Left colon (tissue), 2 donors: ENCODE data around the gene TSPEAR. TPM values are rescaled to one million over a fixed set of nuclear protein-coding genes. Genes with fewer than 3 reads are reported as not detected.

Source experiments
- ATAC-seq: fragments of 200-7000 bp; cut with Tn5 transposase; one replicate; pipeline ENCODE4 v1.9.1; 2020; ENCODE audit warnings: mild to moderate bottlenecking, moderate library complexity
- DNase-seq, 2 donors: peaks; one replicate each; pipeline ENCODE4 v3.0.0-alpha.2; 2020
- intact Hi-C, 2 donors: fragments of 100-400 bp; cut with DNase I in 1 of 2; cut with micrococcal nuclease in 1 of 2; formaldehyde crosslinking; loops; one replicate each; pipeline versions ENCODE4 v1.11.2 to v1.14.0; 2022; cut with DNase I, micrococcal nuclease
- long read RNA-seq: library from polyadenylated mRNA; unstranded; transcript quantifications from one replicate; pipeline ENCODE4 v2.0.0, GENCODE V29; 2021
- total RNA-seq, 2 donors: library from RNA; stranded (reverse); fragmentation: NEBNext Ultra II Directional; extraction: Animal tissue kit (Norgen Biotek cat#: 25700); gene quantifications; one replicate each; pipeline ENCODE4 v1.2.1, GENCODE V29; 2021
- donor health status: DM: no; HTN: no; CAD: no.
- donor health status: DM: yes; HTN: yes; CAD: no.

TSPEAR gene
- under 1 TPM in 1 of 2 donors, not detected in 1; 0.09 TPM for total RNA-seq
- long read RNA-seq: 0 reads

DNA sequence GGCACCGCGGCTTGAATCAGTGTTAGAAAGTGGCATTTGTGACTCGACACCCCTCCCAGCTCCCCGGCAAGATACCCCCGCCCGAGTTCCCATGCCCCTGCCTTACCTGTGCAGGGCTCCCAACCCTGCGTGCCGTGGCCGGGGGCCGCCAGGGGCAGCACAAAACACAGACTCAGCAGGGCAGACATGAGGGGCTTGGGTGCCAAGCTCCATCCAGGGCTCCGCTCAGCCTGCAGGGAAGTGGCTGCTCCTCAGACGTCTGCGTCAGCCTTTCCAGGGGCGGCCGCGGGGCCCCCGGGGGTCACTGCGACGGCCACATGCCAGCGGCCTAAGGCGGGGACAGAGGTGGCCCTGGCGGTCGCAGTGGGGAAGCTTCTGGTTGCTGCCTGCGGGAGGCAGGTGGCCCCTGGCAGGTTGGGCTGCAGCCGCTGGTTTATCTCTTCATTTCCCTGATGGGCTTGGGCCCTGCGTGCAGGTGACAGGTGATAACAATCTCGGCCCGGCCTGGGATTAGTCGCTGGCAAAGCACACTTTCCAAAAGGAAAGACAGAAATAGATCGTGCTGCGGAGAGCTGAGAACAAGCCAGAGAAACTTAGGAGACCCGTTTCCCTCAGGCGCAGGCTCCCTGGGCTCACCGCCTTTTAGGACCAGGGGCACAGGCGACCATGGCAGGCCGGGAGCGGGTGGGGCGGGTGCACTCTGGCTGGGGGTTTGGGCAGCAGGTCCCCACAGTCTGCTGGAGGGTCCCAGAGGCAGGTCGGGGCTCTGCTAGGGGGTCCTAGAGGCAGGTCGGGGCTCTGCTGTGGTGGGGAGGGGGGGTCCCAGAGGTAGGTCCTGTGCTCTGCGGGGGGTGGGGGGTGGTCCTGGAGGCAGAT lies at the start of gene TSPEAR:
Gene TSPEAR (minus strand): TSS at position 246 of the 876 bp plus-strand sequence. CDS start 58 bp downstream, at position 188.
- intact Hi-C loops: no loop called here
- DNase-seq: no peak
- no peak for ATAC-seq

GRCh38 chr21:44760376-44760775 lies 49.0 kb upstream of the TSPEAR start:
- ATAC-seq: no peak
- DNase-seq: no peak
- intact Hi-C loops: no loop called here

DNA sequence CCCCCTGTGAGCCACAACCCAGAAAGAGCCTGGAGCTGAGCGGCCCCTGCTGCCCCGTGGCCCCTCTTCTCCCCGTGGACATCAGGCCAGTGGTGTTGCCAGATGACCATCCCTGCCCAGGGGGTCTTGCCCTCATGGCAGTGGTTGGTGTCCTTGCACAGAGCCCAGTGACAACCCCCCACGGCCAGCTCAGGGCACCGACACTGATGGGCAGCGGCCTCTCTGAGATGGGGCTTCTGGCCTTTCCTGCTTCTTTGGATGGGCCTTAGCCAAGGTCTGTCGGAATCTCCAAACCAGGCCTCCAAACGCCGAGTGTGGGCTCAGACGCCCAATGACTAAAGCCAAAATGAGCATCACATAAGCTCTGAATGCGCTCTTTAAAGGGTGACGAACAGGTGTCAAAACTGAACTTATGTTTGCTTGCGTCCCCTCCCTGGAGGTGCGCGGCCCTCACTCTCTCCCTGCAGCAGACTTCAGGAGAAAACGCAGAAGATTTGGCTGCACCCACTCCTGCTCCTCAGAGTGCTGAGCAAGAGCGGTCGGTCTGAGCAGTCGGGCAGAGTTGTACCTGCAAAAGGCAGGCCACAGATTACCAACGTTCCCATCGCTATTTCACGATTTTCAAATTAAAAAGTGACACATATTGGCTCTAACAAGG lies 48.4 kb upstream of the TSPEAR start:
- ATAC-seq: no peak
- intact Hi-C loops: no loop called here
- no peak for DNase-seq

DNA sequence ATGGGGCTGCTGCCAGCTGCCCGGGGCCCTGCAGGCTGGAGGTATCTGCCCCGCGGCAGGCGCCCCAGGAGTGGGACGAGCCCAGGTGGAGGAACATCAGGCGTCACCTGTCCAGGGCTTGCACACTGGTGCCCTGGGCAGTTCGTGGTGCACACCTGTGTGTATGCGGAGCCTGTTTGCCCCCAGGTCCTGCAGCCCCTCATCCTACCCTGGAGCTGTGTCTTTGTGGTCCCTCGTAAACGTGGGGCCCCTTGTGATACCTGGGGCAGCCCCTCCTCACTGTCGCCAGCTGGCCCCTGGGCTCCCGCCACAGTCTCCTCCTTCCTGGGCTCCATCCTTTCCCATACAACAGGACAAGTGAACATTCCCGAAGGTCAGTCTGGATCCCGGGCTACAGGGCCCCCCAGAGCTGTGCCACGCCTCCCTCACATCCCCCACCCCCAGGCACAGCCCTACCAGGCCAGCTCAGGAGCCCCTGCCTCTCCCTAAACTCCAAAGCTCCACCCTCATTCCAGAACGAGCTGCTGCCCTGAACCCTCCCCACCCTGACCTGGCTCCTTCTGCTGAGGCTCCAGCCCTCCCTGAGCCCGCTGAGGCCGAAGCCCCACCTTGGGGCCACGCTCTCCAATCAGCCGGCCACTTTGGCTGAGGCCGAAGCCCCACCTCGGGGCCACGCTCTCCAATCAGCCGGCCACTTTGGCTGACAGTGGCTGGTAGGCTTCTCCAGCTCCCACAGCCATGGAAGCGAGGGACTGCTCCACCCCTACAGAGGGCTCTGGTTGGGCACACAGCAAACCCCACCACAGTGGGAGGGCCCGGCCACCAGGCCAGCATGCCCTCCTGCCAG lies 47.6 kb upstream of the TSPEAR start:
- intact Hi-C loops: no loop called here

DNA sequence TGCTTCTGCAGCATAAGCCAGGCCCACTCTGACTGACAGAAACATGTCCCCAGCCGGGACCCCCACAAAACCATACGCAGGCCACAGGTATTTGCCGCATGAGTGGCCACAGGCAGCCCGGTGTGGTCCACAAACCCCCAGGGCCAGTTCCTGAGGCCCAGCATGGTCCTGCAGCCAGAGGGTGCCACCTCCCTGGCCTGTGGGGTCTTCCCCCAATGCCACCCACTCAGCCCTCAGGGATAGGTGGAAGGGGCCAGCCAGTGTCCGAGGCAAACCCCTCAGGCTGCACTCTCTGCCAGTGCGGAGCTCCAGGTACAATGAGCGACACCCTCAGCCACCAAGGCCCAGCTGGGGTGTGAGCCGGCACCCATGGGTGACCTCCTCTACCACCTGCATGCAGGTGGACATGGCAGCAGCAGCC lies 46.8 kb upstream of the TSPEAR start:
- ATAC-seq (no peak), DNase-seq (no peak)
- intact Hi-C loops: no loop called here

More for the DNA sequence above, 47.6 kb upstream of the TSPEAR start:
- DNase-seq (no peak), ATAC-seq (no peak)

GRCh38 chr21:44757731-44758130 lies 46.4 kb upstream of the TSPEAR start:
- intact Hi-C loops: no loop called here
- DNase-seq (no peak), ATAC-seq (no peak)

DNA sequence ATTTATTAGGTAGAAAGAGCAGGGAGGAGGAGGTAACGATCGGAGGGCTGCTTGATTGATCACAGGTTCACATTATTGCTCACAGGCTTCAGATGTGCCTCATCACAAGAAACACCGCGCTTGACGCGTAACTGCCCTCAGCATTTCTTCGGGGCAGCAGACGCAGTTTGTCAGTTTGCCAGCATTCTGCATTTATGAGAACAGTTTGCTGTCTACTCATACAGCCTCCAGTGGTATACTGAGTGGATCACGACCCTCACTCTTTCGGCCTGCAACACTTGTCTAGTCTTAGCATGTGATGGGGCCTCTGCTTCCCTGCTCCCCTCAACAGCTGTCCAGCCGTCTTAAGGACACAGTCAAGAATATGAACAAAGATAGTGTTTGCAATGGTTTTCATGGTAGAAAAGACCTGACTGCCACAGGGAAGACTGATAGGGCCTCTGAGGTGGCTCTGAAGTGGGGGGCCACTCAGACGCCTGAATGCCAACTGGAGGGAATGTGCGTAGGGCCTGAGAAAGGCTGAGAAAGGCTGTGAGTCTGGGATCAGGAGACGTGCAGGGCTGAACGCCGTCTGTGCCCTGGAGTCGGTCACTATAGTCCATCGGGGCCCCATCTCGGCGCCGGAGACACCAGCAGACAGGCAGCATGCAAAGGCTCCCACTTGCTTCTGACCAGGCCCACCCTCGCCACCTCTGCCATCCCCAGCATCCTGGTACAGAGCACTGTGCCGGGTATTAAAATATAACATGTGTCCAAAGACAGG lies 45.2 kb upstream of the TSPEAR start:
- intact Hi-C loops: no loop called here
- DNase-seq (peak in 1 of 2 donors; percentile 9), ATAC-seq (no peak)

GRCh38 chr21:44755227-44755626 lies 43.9 kb upstream of the TSPEAR start:
- DNase-seq: peak in 1 of 2 donors; percentile 6
- ATAC-seq: no peak
- intact Hi-C loops: no loop called here

- intact Hi-C loops: no loop called here
- ATAC-seq: peak; percentile 13
Observed at GRCh38 chr21:44753357-44753756, 42.0 kb upstream of the TSPEAR start.

GRCh38 chr21:44752671-44753235 lies 41.4 kb upstream of the TSPEAR start:
- intact Hi-C loops: no loop called here
- DNase-seq (peak in 1 of 2 donors; percentile 10), ATAC-seq (peak; percentile 85)

More at GRCh38 chr21:44753357-44753756, 42.0 kb upstream of the TSPEAR start:
- peak in 1 of 2 donors; percentile 15 for DNase-seq

DNA sequence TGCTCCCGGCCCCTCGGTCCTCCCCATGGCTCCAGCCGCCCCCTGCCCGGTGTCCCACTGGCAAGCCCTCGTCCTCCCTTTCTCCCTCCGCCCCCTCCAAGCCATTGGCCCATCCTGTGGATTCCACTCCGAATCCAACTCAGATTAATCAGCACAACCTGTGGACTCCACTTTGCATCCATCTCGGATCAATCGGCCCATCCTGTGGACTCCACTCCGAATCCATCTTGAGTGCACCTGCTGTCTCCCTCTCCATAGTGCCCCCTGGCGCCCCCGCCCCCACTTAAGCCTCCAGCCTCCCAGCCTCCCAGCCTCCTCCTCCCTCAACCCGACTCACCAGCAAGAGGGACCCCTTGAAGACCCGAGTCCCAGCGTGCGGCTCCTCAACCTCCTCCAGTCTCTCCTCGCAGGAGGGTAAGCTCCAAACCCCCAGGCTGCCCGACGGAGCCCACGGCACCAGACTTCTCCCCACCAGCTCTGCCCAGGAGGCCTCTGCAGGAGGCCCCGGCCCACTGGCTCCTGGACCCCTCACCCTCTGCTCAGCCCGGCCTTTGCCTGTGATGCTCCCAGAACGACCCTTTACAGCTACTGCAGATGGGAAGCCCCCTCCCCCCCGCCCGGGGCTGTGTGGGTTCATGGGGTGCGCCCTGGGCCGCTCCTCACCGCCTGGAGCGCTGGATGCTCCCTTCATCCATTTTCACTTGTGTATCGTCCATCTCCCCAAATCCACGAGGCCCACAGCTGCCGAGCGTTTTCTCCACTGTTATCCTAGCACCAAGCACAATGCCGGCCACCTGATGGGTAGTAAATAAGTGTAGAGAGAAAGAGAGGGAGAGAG lies 40.6 kb upstream of the TSPEAR start:
- no peak for ATAC-seq
- intact Hi-C loops: no loop called here

DNA sequence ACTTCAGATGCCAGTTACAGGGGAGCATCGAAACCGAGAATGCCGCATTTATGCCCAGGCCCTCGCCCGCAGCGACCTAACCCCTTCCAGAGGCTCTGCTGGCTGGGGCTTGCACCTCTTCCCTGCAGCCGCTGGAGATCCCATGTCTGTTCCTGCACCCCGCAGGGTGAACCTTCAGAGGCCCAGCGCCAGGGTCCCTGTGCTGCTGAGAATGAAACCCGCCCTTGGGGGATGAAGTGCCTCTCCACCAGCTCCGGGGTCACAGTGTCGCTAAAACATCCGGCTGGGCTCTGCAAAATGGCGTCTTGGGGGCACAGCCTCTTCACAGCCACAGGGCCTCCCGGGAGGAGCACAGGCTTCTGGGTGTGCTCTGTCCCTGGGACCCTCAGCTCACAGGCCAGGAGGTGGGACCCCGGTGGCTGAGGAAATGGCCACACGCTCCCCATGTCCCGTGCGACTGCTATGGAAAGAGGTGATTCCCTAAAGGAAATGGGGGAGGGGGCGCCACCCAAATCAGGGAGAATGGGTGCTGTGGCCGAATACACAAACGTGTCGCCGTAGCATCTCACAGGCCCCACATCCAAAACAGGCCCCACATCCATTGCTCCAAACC lies 39.9 kb upstream of the TSPEAR start:
- intact Hi-C loops: no loop called here
- DNase-seq (no peak), ATAC-seq (no peak)

More for the DNA sequence above, 40.6 kb upstream of the TSPEAR start:
- DNase-seq: peak in 1 of 2 donors; percentile 14

DNA sequence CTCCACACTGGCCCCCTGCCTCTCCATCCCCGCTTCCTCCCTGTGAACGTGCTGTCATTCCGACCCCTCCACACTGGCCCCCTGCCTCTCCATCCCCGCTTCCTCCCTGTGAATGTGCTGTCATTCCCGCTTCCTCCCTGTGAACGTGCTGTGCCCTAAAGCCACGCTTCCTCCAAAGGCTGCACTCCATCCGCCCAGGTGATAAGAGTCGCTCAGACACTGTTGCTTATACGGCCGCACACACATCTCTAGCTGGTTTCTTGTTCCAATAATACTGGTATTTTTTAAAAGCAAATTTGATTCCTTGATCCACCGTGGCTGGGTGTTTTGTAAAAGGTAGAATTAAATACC lies 39.3 kb upstream of the TSPEAR start:
- DNase-seq (no peak), ATAC-seq (no peak)
- intact Hi-C loops: no loop called here

GRCh38 chr21:44749759-44750674 lies 38.6 kb upstream of the TSPEAR start:
- intact Hi-C loops: no loop called here
- DNase-seq (no peak), ATAC-seq (no peak)

DNA sequence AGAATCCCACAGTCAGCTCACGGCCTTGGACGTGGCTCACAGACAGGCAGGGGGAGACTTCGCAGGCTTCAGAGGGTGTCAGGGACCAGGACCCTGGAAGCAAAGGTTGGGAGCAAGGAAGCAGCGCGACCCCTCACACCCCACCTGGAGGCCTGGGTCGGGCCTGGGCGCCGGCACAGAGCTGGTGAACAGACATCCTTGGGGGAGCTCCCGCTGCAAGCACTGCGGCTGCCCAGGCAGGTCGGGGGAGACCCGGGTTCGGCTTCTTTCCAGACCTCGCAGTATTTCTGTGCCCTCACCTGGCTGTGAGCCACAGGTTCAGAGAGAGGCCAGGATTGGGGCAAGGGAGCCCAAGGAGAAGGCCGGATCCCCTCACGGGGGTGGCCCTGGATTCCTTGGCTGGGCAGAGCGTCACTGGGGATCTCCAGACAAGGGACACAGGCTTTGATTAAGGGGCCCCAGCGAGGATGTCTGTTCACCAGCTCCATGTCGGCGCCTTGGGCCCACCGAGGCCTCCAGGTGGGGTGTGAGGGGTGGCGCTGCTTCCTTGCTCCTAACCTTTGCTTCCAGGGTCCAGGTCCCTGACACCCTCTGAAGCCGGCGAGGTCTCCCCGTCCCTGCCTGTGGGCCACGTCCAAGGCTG lies 37.9 kb upstream of the TSPEAR start:
- intact Hi-C loops: no loop called here
- no peak for DNase-seq
- no peak for ATAC-seq
